PC-9 (cell line): ENCODE data around the gene MAP3K20.
"Not testable (repeated sequence)": the region's sequence is repeated elsewhere in the genome, so short reads cannot be mapped to it uniquely, and the experiment has no call there.

Experiments used
- EZH2 ChIP-seq: fragments of 200-600 bp; sonication (generic); IDR thresholded peaks from 2 replicates; pipeline ENCODE4 v1.8.0; 2017; ENCODE audit warnings: antibody characterized with exemption, low read depth
- TF ChIP-seq, protein P1 (sequence below): fragments of 200-600 bp; sonication (generic); conservative IDR thresholded peaks from 2 replicates; pipeline ENCODE4 v1.6.1; 2017; ENCODE audit warnings: mixed run types, antibody characterized with exemption, mild to moderate bottlenecking, moderate library complexity

DNA sequence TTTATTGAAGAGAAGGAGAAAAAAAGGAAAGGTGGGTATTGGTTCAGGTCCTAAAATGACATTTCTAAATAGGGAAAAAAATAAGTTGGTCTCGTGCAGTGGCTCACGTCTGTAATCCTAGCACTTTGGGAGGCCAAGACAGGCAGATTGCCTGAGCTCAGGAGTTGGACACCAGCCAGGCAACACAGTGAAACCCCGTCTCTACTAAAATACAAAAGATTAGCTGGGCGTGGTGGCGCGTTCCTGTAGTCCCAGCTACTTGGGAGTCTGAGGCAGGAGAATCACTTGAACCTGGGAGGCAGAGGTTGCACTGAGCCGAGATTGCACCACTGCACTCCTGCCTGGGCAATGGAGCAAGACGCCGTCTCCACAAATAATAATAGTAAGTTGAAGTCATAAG lies 131.5 kb downstream of the MAP3K20 start:
- TF ChIP-seq, protein P1, sequence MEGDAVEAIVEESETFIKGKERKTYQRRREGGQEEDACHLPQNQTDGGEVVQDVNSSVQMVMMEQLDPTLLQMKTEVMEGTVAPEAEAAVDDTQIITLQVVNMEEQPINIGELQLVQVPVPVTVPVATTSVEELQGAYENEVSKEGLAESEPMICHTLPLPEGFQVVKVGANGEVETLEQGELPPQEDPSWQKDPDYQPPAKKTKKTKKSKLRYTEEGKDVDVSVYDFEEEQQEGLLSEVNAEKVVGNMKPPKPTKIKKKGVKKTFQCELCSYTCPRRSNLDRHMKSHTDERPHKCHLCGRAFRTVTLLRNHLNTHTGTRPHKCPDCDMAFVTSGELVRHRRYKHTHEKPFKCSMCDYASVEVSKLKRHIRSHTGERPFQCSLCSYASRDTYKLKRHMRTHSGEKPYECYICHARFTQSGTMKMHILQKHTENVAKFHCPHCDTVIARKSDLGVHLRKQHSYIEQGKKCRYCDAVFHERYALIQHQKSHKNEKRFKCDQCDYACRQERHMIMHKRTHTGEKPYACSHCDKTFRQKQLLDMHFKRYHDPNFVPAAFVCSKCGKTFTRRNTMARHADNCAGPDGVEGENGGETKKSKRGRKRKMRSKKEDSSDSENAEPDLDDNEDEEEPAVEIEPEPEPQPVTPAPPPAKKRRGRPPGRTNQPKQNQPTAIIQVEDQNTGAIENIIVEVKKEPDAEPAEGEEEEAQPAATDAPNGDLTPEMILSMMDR = not testable (repeated sequence)
- TF ChIP-seq EZH2 = not testable (repeated sequence)
